Thyroid gland (tissue), 4 donors: ENCODE data around the gene PDE8A. TPM values are rescaled to one million over a fixed set of nuclear protein-coding genes. Genes with fewer than 3 reads are reported as not detected.
A peak's percentile ranks its signal among the peaks of the same experiment; 100 is the strongest.

Source experiments
- DNase-seq, 2 donors: peaks; one replicate each; pipeline ENCODE4 v3.0.0-alpha.2; 2019
- H3K27ac ChIP-seq, 3 donors: fragments of 200-600 bp; sonication (generic); 1 replicate in 2 of 3; 2 replicates in 1 of 3; pipeline ENCODE4 v1.5.1; 2016 to 2019; ENCODE audit warnings: mild to moderate bottlenecking in 1 of 3, moderate library complexity in 1 of 3
- H3K27me3 ChIP-seq: fragments of 200-600 bp; sonication (generic); one replicate; pipeline ENCODE4 v1.5.1; 2019
- H3K36me3 ChIP-seq, 2 donors: fragments of 200-600 bp; sonication (generic); one replicate each; pipeline ENCODE4 v1.5.1; 2016 to 2019
- H3K4me1 ChIP-seq, 2 donors: fragments of 200-600 bp; sonication (generic); one replicate each; pipeline ENCODE4 v1.5.1; 2017 to 2019
- H3K4me3 ChIP-seq, 3 donors: fragments of 200-600 bp; sonication (generic); replicated peaks in 1 of 3; 1 replicate in 2 of 3; 2 replicates in 1 of 3; pipeline ENCODE4 v1.5.1; 2016; ENCODE audit warnings: mild to moderate bottlenecking in 1 of 3
- H3K9me3 ChIP-seq: fragments of 200-600 bp; sonication (generic); one replicate; pipeline ENCODE4 v1.5.1; 2017
- POLR2A ChIP-seq, 2 donors: fragments of 450-650 bp; IDR thresholded peaks; one replicate each; pipeline ENCODE4 v1.6.1; 2017; ENCODE audit warnings: antibody characterized with exemption in 2 of 2, mild to moderate bottlenecking in 2 of 2, moderate library complexity in 1 of 2
- WGBS, 2 donors: methylation state at CpG; one replicate each; pipeline ENCODE4 v1.1.5; 2017; 5-methylcytosine and 5-hydroxymethylcytosine counted together
- intact Hi-C: fragments of 100-400 bp; cut with DNase I; formaldehyde crosslinking; loops from one replicate; pipeline ENCODE4 v1.15.1; 2023
- total RNA-seq, 4 donors: library from RNA; depleted of rRNA; stranded (reverse); fragments of >200 nt; gene quantifications; one replicate each; pipeline ENCODE4 v1.2.3, GENCODE V29; 2016
- TF ChIP-seq, protein P1 (sequence below), 6 experiments: fragments of 200-600 bp in 3 of 6; fragments of 450-650 bp in 3 of 6; sonication (generic) in 3 of 6; IDR thresholded peaks; one replicate each; pipeline ENCODE4 v1.5.1; 2016 to 2019; ENCODE audit warnings: antibody characterized with exemption in 6 of 6, mild to moderate bottlenecking in 2 of 6, inconsistent platforms in 1 of 6, moderate library complexity in 1 of 6

The PDE8A gene
- total RNA-seq, 4 donors from 2014 or later = 31.6 to 52.1 (median 35.2) TPM

DNA sequence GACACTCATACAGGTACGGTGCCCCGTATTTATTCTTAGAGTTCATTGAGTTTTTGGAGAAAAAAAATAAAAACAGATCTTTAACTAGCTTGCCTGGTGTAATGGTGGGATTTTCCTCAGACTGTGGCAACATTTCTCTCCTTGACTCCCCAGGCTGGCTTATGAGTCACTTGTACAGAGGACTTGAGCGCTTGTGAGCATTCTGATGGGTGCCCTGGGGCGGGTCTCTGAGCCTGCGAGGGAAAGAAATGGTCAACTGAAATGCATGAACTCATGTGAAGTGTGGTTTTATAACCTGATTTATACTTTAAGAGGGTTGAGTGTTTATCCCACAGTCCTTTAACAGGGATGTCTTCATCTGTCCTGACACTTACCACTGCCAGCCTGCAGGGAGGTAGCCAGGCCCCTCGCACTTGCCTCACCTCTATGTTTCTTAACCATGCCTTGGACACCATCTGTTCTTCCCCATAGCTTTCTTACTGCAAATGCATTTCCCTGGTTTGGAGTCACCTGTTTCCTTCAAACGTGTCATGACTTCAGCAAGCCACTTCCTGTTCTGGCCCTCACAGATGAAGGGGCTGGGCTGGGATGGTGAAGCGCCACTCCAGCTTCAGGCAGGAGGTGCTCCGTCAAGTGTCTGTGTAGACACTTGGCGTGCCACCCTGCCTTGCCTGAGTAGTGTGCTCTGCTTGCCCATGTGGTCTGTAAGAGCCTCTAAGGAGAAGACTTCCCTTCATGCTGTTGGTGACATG lies 118.7 kb downstream of the PDE8A start:
- peak; percentile 94 to 95 for DNase-seq
- WGBS, 2 donors = 64 to 74% methylated on average over 10 of the region's 10 CpGs
- Histone ChIP-seq H3K27me3 (no peaks in the 10 kb centered on the region), H3K36me3 (no peaks in the 10 kb centered on the region), H3K27ac (peak overlapping the region; percentile 22 to 68 (median 41)), H3K4me3 (no peak overlapping the region), H3K4me1 (peaks cover 3 to 14% of the 10 kb centered on the region in 2 donors), H3K9me3 (no peaks in the 10 kb centered on the region)
- intact Hi-C loops = no loop called here
- peak in 1 of 2 donors; percentile 29 for TF ChIP-seq POLR2A (IDR thresholded peaks at IDR 0.05)
- TF ChIP-seq, protein P1, sequence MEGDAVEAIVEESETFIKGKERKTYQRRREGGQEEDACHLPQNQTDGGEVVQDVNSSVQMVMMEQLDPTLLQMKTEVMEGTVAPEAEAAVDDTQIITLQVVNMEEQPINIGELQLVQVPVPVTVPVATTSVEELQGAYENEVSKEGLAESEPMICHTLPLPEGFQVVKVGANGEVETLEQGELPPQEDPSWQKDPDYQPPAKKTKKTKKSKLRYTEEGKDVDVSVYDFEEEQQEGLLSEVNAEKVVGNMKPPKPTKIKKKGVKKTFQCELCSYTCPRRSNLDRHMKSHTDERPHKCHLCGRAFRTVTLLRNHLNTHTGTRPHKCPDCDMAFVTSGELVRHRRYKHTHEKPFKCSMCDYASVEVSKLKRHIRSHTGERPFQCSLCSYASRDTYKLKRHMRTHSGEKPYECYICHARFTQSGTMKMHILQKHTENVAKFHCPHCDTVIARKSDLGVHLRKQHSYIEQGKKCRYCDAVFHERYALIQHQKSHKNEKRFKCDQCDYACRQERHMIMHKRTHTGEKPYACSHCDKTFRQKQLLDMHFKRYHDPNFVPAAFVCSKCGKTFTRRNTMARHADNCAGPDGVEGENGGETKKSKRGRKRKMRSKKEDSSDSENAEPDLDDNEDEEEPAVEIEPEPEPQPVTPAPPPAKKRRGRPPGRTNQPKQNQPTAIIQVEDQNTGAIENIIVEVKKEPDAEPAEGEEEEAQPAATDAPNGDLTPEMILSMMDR (IDR thresholded peaks at IDR 0.05) = no peak

DNA sequence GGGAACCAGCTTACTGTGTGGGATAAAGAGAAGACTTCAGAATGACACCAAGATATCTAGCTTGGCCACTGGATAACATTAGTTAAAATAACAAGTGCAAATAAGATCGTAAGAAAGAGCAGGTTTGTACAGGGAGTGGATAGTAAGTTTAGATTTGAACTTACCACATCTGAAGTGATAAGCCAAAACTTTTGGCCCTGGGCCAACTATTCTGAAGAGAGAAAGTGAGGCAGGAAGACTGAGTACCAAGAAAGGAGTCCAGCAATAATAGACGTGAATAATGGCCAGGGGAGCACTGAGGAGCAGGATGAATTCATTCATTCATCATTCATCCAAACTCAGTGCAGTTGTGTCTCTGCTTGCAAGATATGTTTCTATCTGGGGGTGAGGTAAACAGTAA lies 122.9 kb downstream of the PDE8A start:
- WGBS, 2 donors = 81 to 86% methylated on average over 2 of the region's 2 CpGs
- Histone ChIP-seq H3K27ac (no peak overlapping the region), H3K36me3 (peaks cover 0 to 4% of the 10 kb centered on the region in 2 donors), H3K27me3 (no peaks in the 10 kb centered on the region), H3K9me3 (no peaks in the 10 kb centered on the region), H3K4me1 (peaks cover 3 to 14% of the 10 kb centered on the region in 2 donors), H3K4me3 (no peak overlapping the region)
- intact Hi-C loops = no loop called here
- no peak for DNase-seq
- TF ChIP-seq, protein P1 (IDR thresholded peaks at IDR 0.05) = no peak
- no peak for TF ChIP-seq POLR2A (IDR thresholded peaks at IDR 0.05)

DNA sequence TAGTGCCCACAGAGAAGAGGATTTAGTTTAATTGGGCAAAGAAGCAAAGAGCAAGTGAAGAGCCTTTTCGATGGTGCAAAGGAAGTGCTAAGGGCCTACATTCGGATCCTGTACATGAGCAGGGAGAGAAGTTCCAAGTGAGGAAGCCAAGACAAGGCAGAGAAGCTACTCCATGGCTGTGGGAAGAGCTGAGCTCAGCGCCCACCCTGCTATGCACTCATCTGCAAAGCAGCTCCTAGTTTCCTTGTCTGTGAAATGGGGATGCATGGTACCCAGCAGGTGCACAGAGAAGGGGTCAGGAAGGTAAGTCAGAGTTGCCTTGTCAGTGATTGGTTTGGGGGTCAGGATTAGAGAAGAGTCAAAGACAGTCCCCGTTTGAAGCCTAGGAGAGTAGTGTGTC lies 126.5 kb downstream of the PDE8A start:
- no peak for DNase-seq
- Histone ChIP-seq H3K36me3 (peaks cover 0 to 4% of the 10 kb centered on the region in 2 donors), H3K4me3 (no peak overlapping the region), H3K9me3 (no peaks in the 10 kb centered on the region), H3K4me1 (no peaks in the 10 kb centered on the region), H3K27ac (no peak overlapping the region), H3K27me3 (no peaks in the 10 kb centered on the region)
- intact Hi-C loops = no loop called here
- 87 to 94% methylated on average over 4 of the region's 4 CpGs for WGBS, 2 donors
- TF ChIP-seq, protein P1 (IDR thresholded peaks at IDR 0.05) = no peak
- TF ChIP-seq POLR2A (IDR thresholded peaks at IDR 0.05) = no peak

DNA sequence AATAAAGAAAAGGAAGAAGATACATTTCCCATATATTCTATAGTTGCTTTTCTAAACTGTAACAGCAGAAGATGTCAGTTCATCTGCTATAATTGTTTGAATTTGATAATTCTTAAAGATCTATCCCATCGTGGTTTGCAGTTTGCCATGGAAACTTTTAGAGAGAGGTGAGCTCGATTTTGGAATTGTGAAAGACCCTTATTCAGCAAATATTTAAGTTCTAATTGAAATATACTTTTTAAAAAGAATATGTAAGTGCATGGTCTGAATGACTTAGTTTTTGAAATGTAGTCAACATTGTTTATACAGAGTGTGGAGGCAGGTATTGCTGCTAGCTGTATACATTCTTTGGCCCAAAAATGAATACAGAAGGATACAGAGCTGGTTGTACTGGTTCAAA lies 127.7 kb downstream of the PDE8A start:
- H3K27ac ChIP-seq = no peak overlapping the region
- H3K4me1 ChIP-seq = no peaks in the 10 kb centered on the region
- 91% methylated on average over 2 of the region's 2 CpGs for WGBS, 2 donors
- H3K4me3 ChIP-seq = no peak overlapping the region
- peaks cover 0 to 4% of the 10 kb centered on the region in 2 donors for H3K36me3 ChIP-seq
- H3K27me3 ChIP-seq = no peaks in the 10 kb centered on the region
- DNase-seq = no peak
- TF ChIP-seq POLR2A (IDR thresholded peaks at IDR 0.05) = no peak
- TF ChIP-seq, protein P1 (IDR thresholded peaks at IDR 0.05) = no peak
- no peaks in the 10 kb centered on the region for H3K9me3 ChIP-seq
- intact Hi-C loops = no loop called here

DNA sequence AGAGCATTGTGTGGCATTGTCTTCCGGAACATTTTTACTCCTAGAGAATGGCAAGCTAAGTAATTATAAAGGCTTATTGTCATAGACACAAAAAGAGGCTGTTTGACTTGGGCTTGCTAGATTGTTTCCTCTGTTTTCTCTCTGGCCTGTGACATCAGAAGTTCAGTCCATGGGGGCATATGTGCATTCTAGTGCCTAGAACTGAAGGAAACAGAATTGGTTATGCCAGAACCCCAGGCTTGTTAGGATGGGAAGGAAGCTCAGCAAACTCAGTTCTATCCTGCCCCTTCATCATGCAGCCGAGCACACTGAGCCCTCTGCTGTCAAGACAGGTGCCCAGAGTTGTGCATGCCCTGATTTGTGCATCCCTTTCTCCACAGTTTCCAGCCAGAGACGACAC lies 131.3 kb downstream of the PDE8A start:
- H3K27ac ChIP-seq = no peak overlapping the region
- H3K4me3 ChIP-seq = no peak overlapping the region
- DNase-seq = no peak
- H3K4me1 ChIP-seq = no peaks in the 10 kb centered on the region
- no peaks in the 10 kb centered on the region for H3K27me3 ChIP-seq
- intact Hi-C loops = no loop called here
- WGBS, 2 donors = 62 to 80% methylated on average over 3 of the region's 3 CpGs
- H3K36me3 ChIP-seq = peaks cover 0 to 4% of the 10 kb centered on the region in 2 donors
- H3K9me3 ChIP-seq = no peaks in the 10 kb centered on the region
- TF ChIP-seq, protein P1 (IDR thresholded peaks at IDR 0.05) = no peak
- TF ChIP-seq POLR2A (IDR thresholded peaks at IDR 0.05) = no peak
